Epithelial cell of prostate (primary cell): ENCODE data around the gene INPP5B.
"Not testable (repeated sequence)": the region's sequence is repeated elsewhere in the genome, so short reads cannot be mapped to it uniquely, and the experiment has no call there.

Source experiments
- DNase-seq: peaks from one replicate; pipeline ENCODE4 v3.0.0-alpha.2; 2011; ENCODE audit warnings: low read depth, low spot score
- H3K27ac ChIP-seq: fragments of 450-650 bp; 2 replicates; pipeline ENCODE4 v1.5.1; 2017; ENCODE audit warnings: mild to moderate bottlenecking

INPP5B gene

DNA sequence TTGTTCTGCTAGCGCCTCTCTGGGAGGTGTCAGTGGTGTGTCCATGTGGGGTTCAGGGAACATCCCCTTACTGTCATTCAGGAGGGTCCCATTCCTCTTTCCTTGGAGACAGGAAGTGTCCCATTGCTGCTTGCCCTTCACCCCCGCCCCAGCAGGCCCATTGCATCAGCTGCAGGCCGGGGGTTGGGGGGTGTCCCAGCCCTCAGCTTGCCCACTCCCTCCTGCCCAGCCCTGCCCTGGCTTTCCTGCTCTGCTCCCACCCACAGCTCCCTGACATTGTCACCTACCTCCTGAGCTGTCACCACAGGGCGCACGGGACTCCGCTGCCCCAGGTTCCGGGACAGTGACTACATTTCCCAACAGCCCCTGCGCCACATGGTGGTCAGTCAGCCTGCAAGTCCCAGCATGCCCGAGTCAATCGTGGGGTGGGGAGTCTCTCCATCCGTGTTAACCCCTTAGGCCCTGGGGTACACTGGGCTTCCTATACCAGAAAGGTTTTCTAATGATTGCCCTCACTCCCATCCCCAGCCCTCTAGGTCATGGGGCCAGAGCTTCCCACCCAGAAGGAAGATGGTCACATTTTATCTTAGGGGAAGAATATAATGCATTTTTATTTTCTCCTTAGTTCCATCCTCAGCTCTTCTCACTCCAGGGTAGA is at the start of gene INPP5B:
Gene INPP5B, minus strand, starts transcription at position 351 of the 658 bp plus-strand sequence. CDS start 745 bp downstream, outside the sequence.
- no peak within 1 kb of the TSS for H3K27ac ChIP-seq
- no peak for DNase-seq

DNA sequence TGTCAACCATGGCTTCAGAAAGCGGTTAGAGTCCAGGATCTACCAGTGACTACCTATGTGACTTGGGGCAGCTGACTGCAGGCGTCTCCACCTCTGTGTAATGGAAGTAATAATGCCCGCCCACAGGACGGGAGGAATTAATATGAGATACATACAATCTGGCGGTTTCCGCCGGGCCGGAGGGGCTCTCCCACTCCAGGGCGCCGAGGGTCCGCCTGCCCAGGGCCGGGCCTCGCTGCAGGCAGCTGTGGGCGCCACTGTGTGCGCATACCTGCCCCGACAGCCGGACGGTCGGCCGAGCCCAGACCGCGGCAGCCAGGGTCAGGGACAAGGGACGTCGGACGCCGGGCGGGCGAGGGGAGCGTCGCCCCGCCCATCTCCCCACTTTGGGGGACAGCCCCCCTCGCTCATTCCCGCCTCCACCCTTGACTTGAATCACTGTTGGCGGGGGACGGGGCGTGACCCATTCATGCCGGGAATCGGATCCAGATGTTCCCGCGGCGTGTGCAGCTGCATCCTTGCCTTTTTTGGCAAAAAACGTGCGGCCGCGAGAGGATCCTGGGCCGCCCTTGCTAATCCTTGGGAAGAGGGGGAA is 49.0 kb upstream of the INPP5B start:
- DNase-seq: no peak
- H3K27ac ChIP-seq: peak overlapping the region; percentile 28

DNA sequence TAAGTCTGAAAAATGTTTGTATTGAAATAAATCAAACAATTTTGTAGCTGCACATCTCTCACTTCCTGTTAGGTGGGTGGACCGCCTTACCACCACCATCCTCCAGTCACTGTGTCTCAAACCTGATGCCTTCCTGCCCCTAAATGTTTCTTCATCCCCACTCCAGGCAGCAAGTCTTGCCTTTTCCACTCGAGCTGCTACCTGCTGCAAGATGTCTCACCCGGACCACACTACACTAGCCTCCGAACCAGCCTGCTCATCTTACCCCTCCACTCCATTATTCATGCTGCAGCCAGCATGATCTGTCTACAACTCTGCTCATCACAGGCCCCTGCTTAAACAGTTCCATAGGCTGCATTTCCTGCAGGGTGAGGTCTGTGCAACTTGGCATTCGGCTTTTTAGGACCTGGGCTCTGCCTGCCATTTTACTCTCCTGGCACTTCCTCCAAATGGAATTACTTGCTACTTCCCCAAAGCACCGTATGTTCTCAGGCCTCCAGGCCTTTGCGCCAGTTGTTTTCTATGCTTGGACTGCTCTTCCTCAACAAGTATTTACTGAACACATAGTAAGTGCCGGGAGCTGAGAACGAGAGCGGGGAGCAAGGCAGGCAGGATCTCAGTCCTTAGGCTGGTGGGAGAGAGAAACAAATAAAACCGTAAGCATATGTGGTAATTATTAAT is 48.2 kb upstream of the INPP5B start:
- DNase-seq: no peak
- H3K27ac ChIP-seq: peak overlapping the region; percentile 28

DNA sequence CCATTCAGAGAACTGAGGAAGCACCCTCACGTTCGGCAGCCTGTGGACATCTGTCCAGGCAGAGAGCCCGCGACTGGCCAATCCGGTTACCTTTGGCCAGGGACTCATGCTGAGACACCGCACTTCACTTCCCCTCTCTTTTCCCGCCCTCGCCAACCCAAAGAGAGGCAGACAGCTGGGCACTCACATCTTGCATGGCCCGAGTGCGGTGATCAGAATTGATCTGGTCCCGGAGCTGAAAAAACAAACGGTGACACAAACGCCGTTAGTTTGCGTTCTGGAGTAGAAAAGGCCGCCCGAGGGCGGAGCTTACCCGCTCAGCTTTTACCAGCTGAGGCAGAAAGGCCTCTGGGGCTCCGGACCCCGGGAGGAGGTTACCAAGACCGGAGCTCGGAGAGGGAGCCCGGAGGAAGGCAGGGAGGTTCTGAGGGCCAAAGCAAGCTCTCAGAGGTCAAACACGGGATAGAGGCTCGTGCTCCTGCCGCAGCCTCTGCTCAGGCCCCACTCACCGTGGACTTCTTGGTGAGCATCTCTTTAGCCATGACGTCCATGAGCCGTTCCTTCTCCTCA is 42.6 kb upstream of the INPP5B start:
- DNase-seq: no peak
- H3K27ac ChIP-seq: peak overlapping the region; percentile 78

DNA sequence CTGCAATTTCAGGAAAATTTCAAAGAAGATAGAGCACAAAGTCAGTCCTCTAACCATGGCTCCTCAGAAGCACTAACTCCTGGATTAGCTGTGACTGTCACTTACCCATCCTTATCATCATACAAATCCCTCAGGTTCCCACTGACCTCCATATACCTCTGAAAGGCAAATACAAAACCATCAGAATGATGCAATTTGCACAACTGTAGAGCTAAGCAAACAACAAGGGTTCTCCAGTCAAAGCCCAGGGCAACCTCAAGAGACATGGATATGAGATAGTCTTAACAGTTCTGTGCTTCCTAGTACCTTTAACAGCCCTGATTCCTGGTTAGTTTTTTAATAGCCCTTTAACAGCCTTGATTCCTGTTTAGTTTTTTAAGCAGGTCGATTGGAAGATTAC is 40.8 kb upstream of the INPP5B start:
- H3K27ac ChIP-seq: no peak overlapping the region
- DNase-seq: no peak

DNA sequence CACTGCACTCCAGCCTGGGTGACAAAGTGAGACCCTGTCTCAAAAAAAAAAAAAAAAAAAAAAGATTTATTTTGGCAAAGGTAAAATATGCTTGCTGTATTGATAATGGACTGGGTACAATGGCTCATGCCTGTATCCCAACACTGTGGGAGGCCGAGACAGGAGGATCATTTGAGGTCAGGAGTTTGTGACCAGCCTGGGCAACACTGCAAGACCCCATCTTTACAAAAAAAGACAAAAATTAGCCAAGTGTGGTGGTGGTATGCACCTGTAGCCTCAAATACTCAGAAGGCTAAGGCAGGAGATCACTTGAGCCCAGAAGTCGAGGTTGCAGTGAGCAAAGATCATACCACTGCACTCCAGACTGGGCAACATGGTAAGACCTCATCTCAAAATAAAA is 36.7 kb upstream of the INPP5B start:
- H3K27ac ChIP-seq: no peak overlapping the region
- DNase-seq: no peak

DNA sequence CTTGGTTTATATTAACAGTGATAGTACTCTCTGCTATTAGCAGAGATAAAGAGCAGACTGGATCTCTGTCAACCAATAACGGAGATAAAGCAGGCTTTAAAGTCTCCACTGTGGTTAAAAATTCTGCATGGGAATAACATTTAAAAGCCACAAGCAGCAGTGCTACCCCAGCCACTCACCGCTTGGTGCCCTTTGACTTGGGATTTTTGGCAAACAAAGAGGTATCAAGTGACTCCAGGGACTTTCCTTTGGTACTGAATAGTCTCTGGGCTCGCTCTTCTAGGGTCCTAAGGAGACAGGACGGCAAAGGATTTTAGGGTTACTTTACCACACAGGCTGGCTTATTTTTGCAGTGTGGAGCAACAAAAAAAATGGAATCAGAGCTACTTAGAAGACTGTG is 31.7 kb upstream of the INPP5B start:
- no peak for DNase-seq
- no peak overlapping the region for H3K27ac ChIP-seq

DNA sequence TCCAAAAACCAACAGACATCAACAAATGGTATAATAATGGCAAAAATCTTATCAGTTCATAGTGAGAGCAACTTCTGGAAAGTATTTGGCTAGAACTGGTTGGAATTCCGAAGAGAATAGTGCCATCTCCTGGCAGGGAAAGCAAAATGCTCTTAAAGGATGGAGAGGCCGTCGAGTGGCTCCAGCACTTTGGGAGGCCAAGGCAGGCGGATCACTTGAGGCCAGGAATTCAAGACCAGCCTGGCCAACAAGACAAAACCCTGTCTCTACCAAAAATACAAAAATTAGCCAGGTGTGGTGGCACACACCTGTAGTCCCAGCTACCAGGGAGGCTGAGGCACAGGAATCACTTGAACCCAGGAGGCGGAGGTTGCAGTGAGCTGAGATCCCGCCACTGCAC is 28.2 kb upstream of the INPP5B start:
- not testable (repeated sequence) for DNase-seq, H3K27ac ChIP-seq

DNA sequence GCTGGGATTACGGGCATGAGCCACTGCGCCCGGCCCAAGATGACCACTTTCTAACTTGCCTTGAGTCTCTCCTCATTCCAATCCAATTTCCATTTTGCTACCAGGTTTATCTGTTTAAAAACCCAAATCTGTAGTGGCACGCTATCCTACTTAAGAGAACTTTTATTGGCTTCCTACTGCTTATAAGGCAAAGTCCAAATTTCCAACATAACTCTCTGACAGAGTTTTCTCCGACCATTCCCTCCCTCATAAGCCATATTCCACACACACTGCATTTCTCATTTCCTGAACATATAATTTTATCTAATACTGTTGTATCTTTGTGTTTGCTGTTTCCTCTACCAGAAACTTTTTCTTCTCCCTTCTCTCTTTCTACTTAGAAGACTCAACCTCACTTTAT is 27.7 kb upstream of the INPP5B start:
- DNase-seq: no peak
- no peak overlapping the region for H3K27ac ChIP-seq

DNA sequence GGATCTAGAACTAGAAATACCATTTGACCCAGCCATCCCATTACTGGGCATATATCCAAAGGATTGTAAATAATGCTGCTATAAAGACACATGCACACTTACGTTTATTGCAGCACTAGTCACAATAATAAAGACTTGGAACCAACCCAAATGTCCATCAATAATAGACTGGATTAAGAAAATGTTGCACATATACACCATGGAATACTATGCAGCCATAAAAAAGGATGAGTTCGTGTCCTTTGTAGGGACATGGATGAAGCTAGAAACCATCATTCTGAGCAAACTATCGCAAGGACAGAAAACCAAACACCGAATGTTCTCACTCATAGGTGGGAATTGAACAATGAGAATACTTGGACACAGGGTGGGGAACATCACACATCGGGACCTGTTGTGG is 26.8 kb upstream of the INPP5B start:
- DNase-seq, H3K27ac ChIP-seq: not testable (repeated sequence)

DNA sequence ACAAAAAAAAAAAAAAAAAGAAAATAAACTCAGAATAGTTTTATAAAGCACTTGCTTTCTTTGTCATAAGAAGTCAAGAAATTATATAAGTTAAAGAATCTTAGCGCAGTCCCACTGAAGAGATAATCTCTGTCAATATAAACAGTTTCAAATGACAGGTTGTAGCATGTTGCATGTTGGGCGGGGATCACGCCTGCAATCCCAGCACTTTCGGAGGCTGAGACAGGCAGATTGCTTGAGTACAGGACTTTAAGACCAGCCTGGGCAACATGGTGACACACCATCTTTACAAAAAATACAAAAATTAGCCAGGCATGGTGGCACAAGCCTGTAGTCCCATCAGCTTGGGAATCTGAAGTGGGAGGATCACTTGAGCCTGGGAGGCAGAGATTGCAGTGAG is 18.4 kb upstream of the INPP5B start:
- H3K27ac ChIP-seq: no peak overlapping the region
- no peak for DNase-seq

DNA sequence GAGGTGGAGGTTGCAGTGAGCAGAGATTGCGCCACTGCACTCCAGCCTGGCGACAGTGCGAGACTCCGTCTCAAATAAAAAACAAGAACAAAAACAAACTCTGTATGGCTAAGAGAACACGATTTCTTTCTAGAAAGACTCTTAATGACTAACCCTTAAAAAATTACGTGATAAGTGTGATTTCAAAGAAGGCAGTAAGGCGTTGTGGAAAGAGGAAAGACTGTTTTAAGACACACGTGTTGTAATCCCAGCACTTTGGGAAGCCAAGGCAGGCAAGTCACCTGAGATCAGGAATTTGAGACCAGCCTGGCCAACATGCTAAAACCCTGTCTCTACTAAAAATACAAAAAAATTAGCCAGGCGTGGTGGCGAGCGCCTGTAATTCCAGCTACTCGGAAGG is 17.3 kb upstream of the INPP5B start:
- DNase-seq, H3K27ac ChIP-seq: not testable (repeated sequence)

DNA sequence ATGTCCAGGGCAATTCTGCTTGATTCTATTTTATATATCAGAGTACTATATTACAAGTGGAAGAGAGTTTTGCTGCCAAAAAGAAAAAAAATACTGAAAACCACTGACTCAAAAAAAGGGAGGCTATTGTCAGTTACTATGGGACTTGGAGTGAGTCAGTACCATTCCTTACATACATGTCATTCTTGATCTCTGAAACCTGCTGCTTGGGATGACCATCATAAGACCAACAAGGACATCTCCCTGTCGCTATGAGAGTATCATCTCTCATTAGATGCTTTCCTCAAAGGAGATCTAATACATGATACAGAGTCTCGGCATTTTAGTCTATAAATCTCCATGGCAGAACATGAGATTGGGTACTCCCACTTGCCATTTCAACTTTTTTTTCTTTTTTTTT is 11.8 kb upstream of the INPP5B start:
- H3K27ac ChIP-seq: no peak overlapping the region
- DNase-seq: peak; percentile 16

DNA sequence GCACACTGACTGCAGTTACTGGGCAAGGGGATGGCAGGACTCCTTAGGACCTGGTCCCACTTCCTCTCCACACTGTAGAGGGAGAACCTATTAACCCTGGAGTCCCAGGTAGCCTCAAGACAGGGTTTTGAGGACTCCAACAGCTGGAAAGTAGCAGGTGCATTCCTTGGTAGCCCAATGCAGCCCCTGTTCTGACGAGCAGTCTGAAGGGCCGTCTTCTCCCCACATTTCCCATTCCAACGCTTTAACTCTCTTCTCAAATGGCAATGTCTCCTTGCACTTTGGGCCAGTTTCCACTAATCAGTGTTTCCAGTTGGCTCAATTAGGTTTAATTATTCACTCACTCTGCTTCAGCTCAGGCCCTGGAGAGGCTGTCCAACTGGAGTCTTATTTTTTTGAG is 8.8 kb upstream of the INPP5B start:
- DNase-seq: no peak
- no peak overlapping the region for H3K27ac ChIP-seq

DNA sequence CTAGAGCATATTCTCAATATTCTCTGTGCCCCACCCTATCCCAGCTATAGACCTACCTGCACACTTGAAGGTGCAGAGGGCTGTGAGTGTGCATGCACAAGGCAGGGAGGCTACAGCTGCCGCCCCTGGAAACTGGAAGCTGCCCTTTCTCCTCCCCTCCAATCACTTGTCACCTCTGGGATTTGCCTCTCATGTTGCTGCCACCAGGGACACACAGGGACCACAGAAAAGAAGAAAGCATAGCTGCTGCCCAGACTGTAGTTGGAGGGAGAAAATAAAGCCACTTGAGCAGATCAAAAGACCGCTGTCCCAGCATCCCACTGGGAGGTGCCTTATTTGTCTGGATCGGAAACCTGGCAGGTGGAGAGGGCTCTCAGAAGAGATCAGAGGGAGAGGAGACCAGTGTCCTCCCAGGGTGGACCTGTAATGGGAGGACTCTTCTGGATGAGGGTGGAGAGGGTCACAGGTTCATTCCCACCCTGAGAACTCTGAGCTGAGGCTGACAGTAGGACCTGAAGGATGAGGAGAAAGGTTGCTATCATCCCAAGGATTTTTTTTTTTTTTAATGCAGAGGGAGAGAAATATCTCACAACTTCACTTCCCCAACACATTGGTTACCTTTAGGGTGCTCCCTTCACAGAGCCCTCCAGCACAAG is 7.6 kb upstream of the INPP5B start:
- H3K27ac ChIP-seq: no peak overlapping the region
- no peak for DNase-seq

DNA sequence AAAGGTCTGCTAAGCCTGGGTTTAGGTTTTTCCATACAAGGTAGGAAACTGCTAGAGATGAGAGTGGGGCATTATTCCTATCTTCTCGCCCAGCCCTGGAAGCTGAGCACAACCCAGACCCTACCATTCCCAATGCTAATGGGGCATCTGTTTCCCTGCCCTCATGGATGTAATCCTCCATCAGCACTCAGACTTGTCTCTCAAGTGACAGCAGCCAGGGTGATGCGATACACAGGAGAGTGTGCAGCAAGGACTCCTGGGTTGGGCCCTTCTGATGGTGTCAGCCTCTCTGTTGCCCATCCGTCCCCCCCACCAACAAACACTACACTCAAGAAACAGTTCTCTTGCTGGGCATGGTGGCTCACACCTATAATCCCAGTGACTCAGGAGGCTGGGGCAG is 5.9 kb upstream of the INPP5B start:
- no peak overlapping the region for H3K27ac ChIP-seq
- no peak for DNase-seq

DNA sequence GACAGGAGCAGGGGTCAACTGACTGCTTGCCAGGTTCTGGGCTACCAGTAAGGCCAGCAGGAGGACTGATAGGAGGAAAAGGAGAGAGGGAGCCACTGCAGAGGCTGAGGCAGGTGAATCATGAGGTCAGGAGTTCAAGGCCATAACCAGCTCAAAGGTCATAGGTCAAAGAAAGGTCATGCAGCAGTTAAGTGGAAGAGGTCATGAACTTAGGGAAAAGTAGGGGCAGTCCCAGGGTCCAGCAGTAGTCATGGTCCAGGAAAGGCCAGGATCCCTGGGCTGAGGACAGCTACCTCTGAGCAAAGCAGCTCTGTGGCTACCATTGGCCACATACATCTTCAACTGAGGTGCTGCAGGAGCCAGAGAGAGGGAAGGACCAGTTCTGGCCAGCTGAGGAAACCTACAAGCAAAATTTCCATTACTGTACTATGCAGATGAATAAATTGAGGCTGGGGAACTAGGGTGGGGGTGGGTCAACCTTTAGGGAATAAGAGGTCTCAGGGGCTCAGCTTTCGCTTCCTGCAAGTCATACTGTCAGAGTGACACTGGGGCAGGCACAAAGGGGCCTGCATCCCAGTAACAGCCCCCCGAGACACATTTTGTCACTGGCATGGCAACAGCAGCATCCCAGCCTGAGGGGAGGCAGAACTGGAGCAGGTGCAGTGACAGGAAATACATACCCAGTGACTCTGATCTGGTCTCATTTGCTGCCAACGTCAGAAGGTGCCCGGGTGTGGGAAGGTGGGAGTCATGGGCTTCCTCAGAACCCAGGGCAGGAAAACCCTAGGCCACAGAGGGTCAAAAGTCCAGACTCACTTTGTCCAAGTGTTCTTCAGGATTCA is 5.2 kb upstream of the INPP5B start:
- H3K27ac ChIP-seq: no peak overlapping the region
- DNase-seq: no peak

DNA sequence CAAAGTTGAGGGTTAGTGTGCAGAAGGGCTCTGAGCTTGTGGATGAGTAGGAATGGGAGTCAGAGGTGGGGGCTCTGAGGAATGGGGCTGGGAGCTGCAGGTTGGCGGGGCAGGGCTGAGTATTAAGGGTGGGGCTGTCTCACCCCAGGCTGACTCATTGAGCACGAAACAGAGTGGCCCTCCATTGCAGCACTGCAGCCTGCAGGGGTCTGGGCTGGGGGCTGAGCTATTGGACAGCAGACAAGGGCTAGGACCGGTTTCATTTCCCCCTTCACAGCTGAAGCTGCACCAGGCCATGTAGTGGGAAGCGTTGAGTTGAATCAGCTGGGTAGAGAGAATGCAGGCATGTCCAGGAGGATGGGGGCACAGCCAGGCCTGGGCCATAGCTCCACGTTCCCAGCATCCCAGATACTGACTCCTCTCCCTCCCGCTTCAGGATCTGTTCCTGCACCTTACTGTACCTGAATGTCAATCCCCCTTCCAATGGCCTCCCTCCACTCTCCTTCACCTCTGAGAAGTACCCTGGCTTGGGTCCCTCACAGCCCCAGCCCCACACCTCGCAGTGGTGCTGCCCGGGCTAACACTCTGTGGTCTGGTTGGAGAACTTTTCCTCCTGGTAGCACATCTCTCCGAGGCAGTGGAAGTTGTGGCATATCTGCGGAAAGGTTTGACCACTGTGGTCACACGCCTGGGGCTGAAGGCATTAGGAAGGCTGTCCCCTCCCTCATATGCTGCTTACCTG is 4.4 kb upstream of the INPP5B start:
- no peak for DNase-seq
- H3K27ac ChIP-seq: no peak overlapping the region

DNA sequence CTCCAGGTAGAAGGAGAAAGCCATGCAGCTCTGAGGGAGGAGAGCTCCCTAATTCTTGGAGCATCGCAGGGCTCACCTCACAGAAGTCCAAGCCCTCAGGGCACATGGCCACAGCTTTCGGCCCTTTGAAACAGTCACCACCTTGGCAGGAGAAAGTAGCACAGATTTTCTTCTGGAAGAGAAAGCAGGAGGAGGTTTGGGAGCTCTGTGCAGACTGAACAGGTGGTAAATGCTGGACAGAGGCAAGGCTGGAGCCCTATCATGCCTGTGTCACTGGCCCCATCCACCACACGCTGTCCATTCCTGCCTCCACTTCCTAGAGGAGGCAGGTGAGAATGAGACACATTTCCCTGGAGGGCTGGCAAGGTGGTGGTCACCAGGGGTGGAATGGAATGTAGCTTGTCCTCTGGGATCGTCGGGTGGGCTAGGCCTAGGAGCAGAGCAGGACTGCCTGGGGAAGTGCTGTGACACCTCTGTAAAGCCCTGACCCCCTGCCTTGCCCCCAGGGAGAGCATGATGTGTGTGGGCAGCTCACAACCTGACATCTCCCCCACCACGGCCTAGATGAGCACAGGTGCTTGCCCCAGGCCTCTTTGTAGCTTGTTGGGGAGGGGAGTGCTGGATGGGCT is 2.8 kb upstream of the INPP5B start:
- H3K27ac ChIP-seq: no peak overlapping the region
- DNase-seq: no peak
